HG03575 (cell line): ENCODE results near the gene DNAJC5G.
"Not testable (repeated sequence)": the region's sequence is repeated elsewhere in the genome, so short reads cannot be mapped to it uniquely, and the experiment has no call there.

Experiments
- ATAC-seq: cut with Tn5 transposase; IDR thresholded peaks from one replicate; pipeline ENCODE4 v1.9.1; 2021; ENCODE audit not compliant: unreplicated experiment, insufficient number of reproducible peaks, low FRiP score; ENCODE audit errors: extremely low read depth

DNAJC5G gene

GRCh38 chr2:27305516-27305915, 30.3 kb downstream of the DNAJC5G start:
- ATAC-seq: no peak

GRCh38 chr2:27306136-27306535, 30.9 kb downstream of the DNAJC5G start:
- no peak for ATAC-seq

- ATAC-seq: no peak
Observed at GRCh38 chr2:27306573-27307286, 31.5 kb downstream of the DNAJC5G start.

- no peak for ATAC-seq
Observed at GRCh38 chr2:27307287-27307544, 32.0 kb downstream of the DNAJC5G start.

- no peak for ATAC-seq
Observed at GRCh38 chr2:27307545-27308358, 32.5 kb downstream of the DNAJC5G start.

- no peak for ATAC-seq
Observed at GRCh38 chr2:27308359-27308881, 33.2 kb downstream of the DNAJC5G start, which contains the start of gene UCN. Gene UCN, minus strand, starts transcription at chr2:27308445. Its CDS starts 550 bp downstream, at chr2:27307895.

- ATAC-seq: no peak
Observed at GRCh38 chr2:27309651-27310050, 34.4 kb downstream of the DNAJC5G start.

- no peak for ATAC-seq
Observed at GRCh38 chr2:27312152-27312551, 36.9 kb downstream of the DNAJC5G start.

- ATAC-seq: no peak
Observed at GRCh38 chr2:27313882-27314645, 38.8 kb downstream of the DNAJC5G start.

GRCh38 chr2:27314709-27315108, 39.5 kb downstream of the DNAJC5G start:
- ATAC-seq: no peak

- ATAC-seq: no peak
Observed at GRCh38 chr2:27315122-27315521, 39.9 kb downstream of the DNAJC5G start.

- no peak for ATAC-seq
Observed at GRCh38 chr2:27316655-27317412, 41.6 kb downstream of the DNAJC5G start.

GRCh38 chr2:27319839-27320238, 44.6 kb downstream of the DNAJC5G start:
- not testable (repeated sequence) for ATAC-seq

- ATAC-seq: no peak
Observed at GRCh38 chr2:27320958-27321543, 45.8 kb downstream of the DNAJC5G start.

- no peak for ATAC-seq
Observed at GRCh38 chr2:27322301-27322765, 47.1 kb downstream of the DNAJC5G start.

GRCh38 chr2:27322766-27323595, 47.7 kb downstream of the DNAJC5G start, which contains the start of gene MPV17:
Gene MPV17, minus strand, starts transcription at chr2:27323097. Its CDS starts 580 bp downstream, at chr2:27322517.
- ATAC-seq: no peak

GRCh38 chr2:27323596-27324285, 48.5 kb downstream of the DNAJC5G start:
- no peak for ATAC-seq
